Effector memory CD4-positive, alpha-beta T cell (primary cell): Measurements from ENCODE around the gene PHF21A.

Experiments
- DNase-seq, 3 donors: peaks; one replicate each; pipeline ENCODE4 v3.0.0-alpha.2; 2020
- H3K27ac ChIP-seq: 2 replicates; pipeline ENCODE4 v1.7.0; 2013; ENCODE audit warnings: mild to moderate bottlenecking, low read length, moderate library complexity; ENCODE audit not compliant: insufficient read depth, poor library complexity, severe bottlenecking
- H3K27me3 ChIP-seq: replicated peaks from 2 replicates; pipeline ENCODE4 v1.7.0; 2013; ENCODE audit warnings: mild to moderate bottlenecking, low read length; ENCODE audit not compliant: insufficient read depth, control insufficient read depth, poor library complexity, severe bottlenecking
- H3K36me3 ChIP-seq: 2 replicates; pipeline ENCODE4 v1.7.0; 2013; ENCODE audit warnings: mild to moderate bottlenecking, low read length, moderate library complexity; ENCODE audit not compliant: control insufficient read depth, insufficient read depth
- H3K4me1 ChIP-seq: 2 replicates; pipeline ENCODE4 v1.7.0; 2013; ENCODE audit warnings: low read length, mild to moderate bottlenecking; ENCODE audit not compliant: control insufficient read depth, insufficient read depth, poor library complexity, severe bottlenecking
- H3K4me3 ChIP-seq: 2 replicates; pipeline ENCODE4 v1.7.0; 2013; ENCODE audit warnings: low read length, low read depth, mild to moderate bottlenecking; ENCODE audit not compliant: insufficient read depth, poor library complexity, severe bottlenecking
- H3K9me3 ChIP-seq: 2 replicates; pipeline ENCODE4 v1.7.0; 2013; ENCODE audit warnings: mild to moderate bottlenecking, low read length, moderate library complexity; ENCODE audit not compliant: control insufficient read depth

The PHF21A gene

DNA sequence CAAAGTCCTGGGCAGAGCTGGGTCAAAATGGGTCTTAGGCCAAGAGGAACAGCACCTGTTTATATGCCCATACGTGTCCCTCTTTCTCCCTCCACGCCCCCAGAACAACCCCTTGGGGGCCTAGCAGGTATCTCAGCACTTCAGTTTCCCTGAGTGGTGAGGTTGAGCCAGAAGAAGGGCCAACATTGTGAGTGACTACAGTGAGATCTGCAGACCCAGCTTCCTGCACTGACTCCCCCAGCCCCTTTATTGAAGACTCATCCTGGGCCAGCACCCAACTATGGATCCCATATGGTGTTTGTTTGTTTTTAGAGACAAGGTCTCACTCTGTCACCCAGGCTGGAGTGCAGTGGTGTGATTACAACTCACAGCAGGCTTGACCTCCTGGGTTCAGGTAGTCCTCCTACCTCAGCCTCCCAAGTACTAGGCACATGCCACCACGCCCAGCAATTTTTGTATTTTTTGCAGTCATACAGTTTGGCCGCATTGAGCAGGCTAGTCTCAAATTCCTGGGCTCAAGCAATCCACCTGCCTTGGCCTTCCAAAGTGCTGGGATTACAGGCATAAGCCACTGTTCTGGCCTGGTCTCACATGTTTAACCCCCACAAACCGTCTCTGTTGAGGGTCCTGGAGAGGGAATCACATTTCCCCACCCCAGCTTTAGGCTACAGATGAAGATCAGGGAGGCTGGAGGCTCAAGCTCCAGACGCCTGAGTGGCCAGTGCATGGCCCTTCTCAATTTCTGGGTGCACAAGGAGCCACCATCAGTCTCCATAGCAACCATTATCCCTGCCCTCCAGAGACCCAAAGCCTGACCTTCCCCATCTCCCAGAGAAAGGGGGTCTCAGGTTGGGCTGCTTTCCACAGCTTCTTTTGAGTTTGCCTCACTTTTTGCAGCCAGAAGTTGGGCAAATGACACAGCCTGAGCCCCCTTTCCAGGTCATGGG is 200.4 kb downstream of the PHF21A start:
- DNase-seq: no peak
- no peaks in the 10 kb centered on the region for H3K27me3 ChIP-seq
- no peak overlapping the region for H3K4me3 ChIP-seq
- H3K9me3 ChIP-seq: no peaks in the 10 kb centered on the region
- no peak overlapping the region for H3K27ac ChIP-seq
- H3K4me1 ChIP-seq: peaks cover 43% of the 10 kb centered on the region
- peaks cover 4% of the 10 kb centered on the region for H3K36me3 ChIP-seq

GRCh38 chr11:45919806-45920530 is 201.3 kb downstream of the PHF21A start:
- peaks cover 13% of the 10 kb centered on the region for H3K36me3 ChIP-seq
- no peaks in the 10 kb centered on the region for H3K27me3 ChIP-seq
- H3K9me3 ChIP-seq: no peaks in the 10 kb centered on the region
- peaks cover 43% of the 10 kb centered on the region for H3K4me1 ChIP-seq
- no peak for DNase-seq
- no peak overlapping the region for H3K27ac ChIP-seq
- no peak overlapping the region for H3K4me3 ChIP-seq

DNA sequence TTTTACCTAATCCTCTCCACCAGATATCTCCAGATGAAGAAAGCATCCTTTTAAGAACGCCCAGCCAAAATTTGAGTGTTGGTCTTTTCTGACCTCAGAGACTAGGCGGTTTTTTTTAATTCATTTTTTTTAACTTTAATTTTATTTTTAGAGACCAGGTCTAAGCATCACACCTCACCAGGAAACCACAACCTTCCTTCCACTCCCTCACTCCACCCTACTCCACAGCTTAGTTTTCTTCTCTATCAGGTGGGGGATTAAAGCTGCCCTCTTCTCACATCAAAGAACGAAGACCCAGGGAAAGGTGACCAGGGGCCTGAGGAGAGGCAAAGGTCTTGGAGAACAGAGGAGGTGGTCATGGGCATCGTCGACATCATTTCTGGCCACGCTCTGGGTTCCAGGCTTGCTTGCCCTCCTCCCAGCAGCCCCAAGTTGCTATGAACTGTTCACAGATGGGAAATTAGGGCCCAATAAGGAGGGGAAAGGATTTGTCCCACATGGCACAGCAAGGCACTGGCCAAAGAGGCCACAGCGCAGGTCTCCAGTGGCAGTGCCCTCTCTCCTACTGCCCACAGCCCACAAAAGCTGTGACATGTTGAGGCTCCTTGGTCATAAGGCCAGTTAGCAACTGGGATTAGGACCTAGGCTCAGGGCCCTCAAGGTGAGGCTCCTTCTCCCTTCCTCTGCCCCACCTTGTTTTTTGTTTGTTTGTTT is 202.1 kb downstream of the PHF21A start:
- peak overlapping the region; percentile 75 for H3K4me3 ChIP-seq
- no peaks in the 10 kb centered on the region for H3K27me3 ChIP-seq
- H3K9me3 ChIP-seq: no peaks in the 10 kb centered on the region
- H3K27ac ChIP-seq: peak overlapping the region; percentile 89
- no peak for DNase-seq
- H3K36me3 ChIP-seq: peaks cover 21% of the 10 kb centered on the region
- H3K4me1 ChIP-seq: peaks cover 43% of the 10 kb centered on the region

DNA sequence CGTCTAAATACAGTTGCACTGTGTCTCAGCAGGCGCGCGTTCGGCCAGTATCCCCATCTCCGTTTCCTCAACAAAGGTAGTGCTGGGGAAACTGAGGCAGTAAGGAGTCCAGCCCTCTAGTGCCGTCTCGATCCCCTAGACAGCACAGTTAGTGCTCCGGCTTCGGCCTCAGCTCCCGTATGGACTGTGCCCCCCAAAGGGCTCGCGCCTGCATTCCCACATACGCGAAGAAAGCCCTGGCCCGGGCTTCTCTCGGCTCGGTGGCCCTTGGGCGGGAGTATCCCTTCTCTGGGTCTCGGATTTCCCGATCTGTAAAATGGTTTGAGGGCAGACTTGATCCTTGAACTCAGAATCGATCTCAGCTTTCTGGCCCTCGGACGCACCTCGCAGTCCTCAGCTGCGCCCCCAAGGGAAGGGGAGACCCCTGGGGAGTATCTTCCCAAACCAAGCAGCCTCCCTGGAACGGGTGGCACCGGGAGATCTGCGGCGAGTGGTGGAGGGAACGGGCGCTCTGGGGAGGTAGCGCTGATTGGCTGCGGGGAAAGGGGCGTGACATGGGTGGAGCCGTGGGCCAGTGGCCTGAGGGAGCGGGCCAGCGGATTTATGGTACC is 202.8 kb downstream of the PHF21A start:
- Histone ChIP-seq H3K4me1 (peaks cover 43% of the 10 kb centered on the region), H3K36me3 (peaks cover 28% of the 10 kb centered on the region), H3K27ac (peak overlapping the region; percentile 89), H3K27me3 (no peaks in the 10 kb centered on the region), H3K4me3 (peak overlapping the region; percentile 75), H3K9me3 (no peaks in the 10 kb centered on the region)
- DNase-seq: peak; percentile 40 to 63 (median 44)

DNA sequence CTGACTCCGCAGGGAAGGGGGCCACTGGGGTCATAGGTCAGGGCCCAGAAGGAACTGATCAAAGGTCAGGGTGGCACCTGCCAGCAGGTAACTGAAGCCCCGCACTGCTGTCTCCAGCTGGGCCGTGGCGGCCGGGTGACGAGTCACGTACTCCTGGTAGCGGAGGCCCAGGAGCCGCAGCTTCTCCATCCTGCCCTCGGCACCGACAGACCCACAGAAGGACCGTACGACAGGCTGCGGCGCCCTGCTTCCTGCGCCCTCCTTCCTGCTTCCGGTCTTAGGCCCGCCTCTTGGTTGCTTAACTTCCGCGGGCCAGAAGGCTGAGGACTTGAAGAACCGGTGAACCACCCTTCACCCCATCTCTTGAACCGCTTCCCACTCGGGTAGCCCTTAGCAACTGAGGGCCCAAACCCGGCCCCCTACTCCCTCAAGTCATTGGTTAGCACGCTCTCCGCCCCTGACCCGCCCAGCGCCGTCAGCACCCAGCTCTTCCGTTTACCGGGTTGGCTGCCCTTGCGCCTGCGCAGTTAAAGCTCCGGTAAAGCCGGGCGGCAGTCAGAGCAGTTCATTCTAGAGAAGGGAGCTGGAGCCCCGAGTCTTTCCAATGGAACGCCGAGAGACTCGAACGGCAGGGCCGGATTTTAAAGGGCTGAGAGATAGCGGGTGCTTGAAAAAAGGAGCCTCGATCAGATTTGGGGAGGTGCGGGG is 203.5 kb downstream of the PHF21A start, which contains the start of gene PEX16:
Gene PEX16 (minus strand): TSS at position 255 of the 708 bp plus-strand sequence. CDS start 66 bp downstream, at position 189.
- no peaks in the 10 kb centered on the region for H3K27me3 ChIP-seq
- H3K36me3 ChIP-seq: peaks cover 35% of the 10 kb centered on the region
- peak; percentile 94 to 95 (median 95) for DNase-seq
- no peaks in the 10 kb centered on the region for H3K9me3 ChIP-seq
- peaks cover 43% of the 10 kb centered on the region for H3K4me1 ChIP-seq
- H3K4me3 ChIP-seq: peak within 1 kb of the TSS; percentile 75
- H3K27ac ChIP-seq: peak within 1 kb of the TSS; percentile 89

DNA sequence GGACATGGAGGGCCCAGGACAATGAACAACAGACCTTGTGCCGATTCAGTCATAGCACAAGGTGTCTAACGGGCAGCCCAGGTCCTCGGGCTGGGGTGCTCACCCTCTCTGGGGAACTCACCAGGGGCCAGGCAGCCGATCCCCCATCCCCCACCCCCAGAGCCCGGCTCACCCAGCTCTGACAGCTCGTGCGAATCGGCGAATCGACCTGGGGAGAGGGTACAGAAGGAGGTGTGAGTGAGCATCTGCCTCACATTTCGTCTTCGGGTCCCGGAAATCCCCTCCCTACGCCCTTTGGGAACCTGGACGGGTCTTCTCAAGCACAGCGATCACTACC is 204.0 kb downstream of the PHF21A start:
- no peak for DNase-seq
- Histone ChIP-seq H3K4me1 (peaks cover 40% of the 10 kb centered on the region), H3K4me3 (peak overlapping the region; percentile 75), H3K9me3 (no peaks in the 10 kb centered on the region), H3K36me3 (peaks cover 35% of the 10 kb centered on the region), H3K27me3 (no peaks in the 10 kb centered on the region), H3K27ac (peak overlapping the region; percentile 89)

GRCh38 chr11:45915446-45915845 is 205.8 kb downstream of the PHF21A start:
- H3K27me3 ChIP-seq: no peaks in the 10 kb centered on the region
- peaks cover 34% of the 10 kb centered on the region for H3K4me1 ChIP-seq
- DNase-seq: no peak
- no peaks in the 10 kb centered on the region for H3K9me3 ChIP-seq
- peaks cover 53% of the 10 kb centered on the region for H3K36me3 ChIP-seq
- no peak overlapping the region for H3K4me3 ChIP-seq
- H3K27ac ChIP-seq: no peak overlapping the region

DNA sequence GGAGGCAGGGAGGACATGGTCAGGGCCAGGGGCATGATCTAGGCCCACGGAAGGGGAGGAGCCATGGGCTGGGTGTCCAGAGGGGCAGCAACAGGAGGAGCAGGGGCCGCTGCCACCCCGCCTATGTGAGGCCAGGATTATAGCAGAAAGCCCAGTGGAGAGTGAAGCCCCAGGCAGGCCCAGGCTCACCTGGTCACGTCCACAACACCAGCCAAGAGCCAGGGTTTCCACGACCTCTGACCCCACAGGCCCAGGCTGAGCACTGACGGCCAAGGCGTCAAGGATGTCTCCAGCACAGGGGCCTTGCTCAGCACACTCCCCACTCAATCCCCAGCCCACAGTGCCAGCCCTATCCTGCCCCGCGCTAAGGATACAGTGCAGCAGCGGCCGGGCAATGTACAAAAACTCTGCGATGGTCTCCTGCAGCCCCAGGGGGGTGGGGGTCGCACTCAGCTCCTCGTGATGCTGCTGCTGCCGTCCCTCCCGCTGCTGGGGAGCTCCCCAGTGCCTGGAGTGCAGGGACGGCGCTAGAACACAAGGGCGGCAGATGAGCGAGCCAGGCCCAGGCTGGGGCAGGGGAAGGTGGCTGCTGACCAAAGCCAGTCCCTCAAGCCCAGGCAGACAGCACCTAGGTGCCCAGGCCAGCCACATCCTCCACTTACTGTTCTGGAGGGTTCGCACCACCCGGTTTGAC is 207.2 kb downstream of the PHF21A start:
- no peak for DNase-seq
- Histone ChIP-seq H3K4me1 (peaks cover 23% of the 10 kb centered on the region), H3K36me3 (peaks cover 67% of the 10 kb centered on the region)

DNA sequence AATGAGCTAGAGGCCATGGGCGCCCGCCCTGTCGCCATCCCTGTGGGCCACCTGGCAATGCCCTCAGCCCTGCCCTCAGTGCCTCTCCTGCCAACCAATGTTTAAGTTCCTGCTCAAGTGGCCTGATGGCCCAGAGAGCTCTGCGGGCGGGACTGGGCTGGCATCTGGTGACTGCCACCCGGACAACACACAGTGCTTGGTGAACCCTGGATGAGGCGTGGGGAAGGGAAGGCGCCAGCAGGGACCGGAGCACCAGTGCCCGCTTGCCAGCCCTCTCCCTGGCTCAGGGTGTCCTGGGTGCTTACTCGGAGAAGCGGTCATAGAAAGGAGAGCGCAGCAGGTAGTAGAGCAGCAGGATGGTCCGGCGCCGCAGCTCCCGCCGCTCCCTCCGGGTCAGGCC is 207.7 kb downstream of the PHF21A start:
- no peak overlapping the region for H3K4me3 ChIP-seq
- H3K9me3 ChIP-seq: no peaks in the 10 kb centered on the region
- no peak for DNase-seq
- H3K4me1 ChIP-seq: peaks cover 17% of the 10 kb centered on the region
- peaks cover 68% of the 10 kb centered on the region for H3K36me3 ChIP-seq
- H3K27ac ChIP-seq: no peak overlapping the region
- H3K27me3 ChIP-seq: no peaks in the 10 kb centered on the region

More for the DNA sequence above, 207.2 kb downstream of the PHF21A start:
- Histone ChIP-seq H3K4me3 (no peak overlapping the region), H3K27ac (no peak overlapping the region), H3K9me3 (no peaks in the 10 kb centered on the region), H3K27me3 (no peaks in the 10 kb centered on the region)
